Neural crest cell (in vitro differentiated cells): ENCODE measurements around the gene KPRP. TPM values are rescaled to one million over a fixed set of nuclear protein-coding genes. Genes with fewer than 3 reads are reported as not detected.

Experiments used
- DNase-seq: peaks from one replicate; pipeline ENCODE4 v3.0.0; 2021; ENCODE audit warnings: low read depth, mixed read lengths, low spot score
- H3K27ac Mint-ChIP-seq: one replicate; pipeline ENCODE4 v1.8.0; 2021; ENCODE audit warnings: mild to moderate bottlenecking, mixed read lengths; ENCODE audit not compliant: unreplicated experiment
- H3K27me3 Mint-ChIP-seq: 2 replicates; pipeline ENCODE4 v1.8.0; 2021; ENCODE audit warnings: low read depth, mild to moderate bottlenecking, mixed read lengths
- H3K36me3 Mint-ChIP-seq: 2 replicates; pipeline ENCODE4 v1.8.0; 2021; ENCODE audit warnings: low read depth, mild to moderate bottlenecking, mixed read lengths
- H3K4me1 Mint-ChIP-seq: 2 replicates; pipeline ENCODE4 v1.8.0; 2021; ENCODE audit warnings: mixed read lengths
- H3K4me3 Mint-ChIP-seq: one replicate; pipeline ENCODE4 v1.8.0; 2021; ENCODE audit warnings: mild to moderate bottlenecking, mixed read lengths
- H3K9me3 Mint-ChIP-seq: 2 replicates; pipeline ENCODE4 v1.8.0; 2021; ENCODE audit warnings: mixed read lengths
- total RNA-seq: library from RNA; stranded (reverse); gene quantifications from 2 replicates; pipeline ENCODE4 v1.2.1, GENCODE V29; 2021
- TF ChIP-seq, protein P1 (sequence below): fragments of 200-600 bp; sonication (generic); conservative IDR thresholded peaks from 2 replicates; pipeline ENCODE4 v1.5.0; 2021; ENCODE audit warnings: antibody characterized with exemption, mild to moderate bottlenecking

Gene KPRP
- total RNA-seq, 1 donor from 2014 or later, result not detected

GRCh38 chr1:152770411-152770810 is 12.6 kb downstream of the KPRP start:
- Mint-ChIP-seq H3K4me3 (no peak overlapping the region), H3K36me3 (peaks cover 5% of the 10 kb centered on the region), H3K27ac (no peak overlapping the region), H3K27me3 (no peaks in the 10 kb centered on the region), H3K4me1 (no peaks in the 10 kb centered on the region), H3K9me3 (peaks cover 23% of the 10 kb centered on the region)
- TF ChIP-seq, protein P1, sequence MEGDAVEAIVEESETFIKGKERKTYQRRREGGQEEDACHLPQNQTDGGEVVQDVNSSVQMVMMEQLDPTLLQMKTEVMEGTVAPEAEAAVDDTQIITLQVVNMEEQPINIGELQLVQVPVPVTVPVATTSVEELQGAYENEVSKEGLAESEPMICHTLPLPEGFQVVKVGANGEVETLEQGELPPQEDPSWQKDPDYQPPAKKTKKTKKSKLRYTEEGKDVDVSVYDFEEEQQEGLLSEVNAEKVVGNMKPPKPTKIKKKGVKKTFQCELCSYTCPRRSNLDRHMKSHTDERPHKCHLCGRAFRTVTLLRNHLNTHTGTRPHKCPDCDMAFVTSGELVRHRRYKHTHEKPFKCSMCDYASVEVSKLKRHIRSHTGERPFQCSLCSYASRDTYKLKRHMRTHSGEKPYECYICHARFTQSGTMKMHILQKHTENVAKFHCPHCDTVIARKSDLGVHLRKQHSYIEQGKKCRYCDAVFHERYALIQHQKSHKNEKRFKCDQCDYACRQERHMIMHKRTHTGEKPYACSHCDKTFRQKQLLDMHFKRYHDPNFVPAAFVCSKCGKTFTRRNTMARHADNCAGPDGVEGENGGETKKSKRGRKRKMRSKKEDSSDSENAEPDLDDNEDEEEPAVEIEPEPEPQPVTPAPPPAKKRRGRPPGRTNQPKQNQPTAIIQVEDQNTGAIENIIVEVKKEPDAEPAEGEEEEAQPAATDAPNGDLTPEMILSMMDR, result no peak
- DNase-seq, result no peak

- Mint-ChIP-seq H3K9me3 (peaks cover 24% of the 10 kb centered on the region), H3K36me3 (peaks cover 7% of the 10 kb centered on the region), H3K4me1 (no peaks in the 10 kb centered on the region), H3K27ac (no peak within 1 kb of the TSS), H3K27me3 (no peaks in the 10 kb centered on the region), H3K4me3 (no peak within 1 kb of the TSS)
- TF ChIP-seq, protein P1, result no peak
- no peak for DNase-seq
Measured at GRCh38 chr1:152774875-152775274, 17.1 kb downstream of the KPRP start, which contains the start of gene LCE1F. LCE1F (plus strand) TSS chr1:152775140; CDS start chr1:152776372, 1,232 bp downstream.

DNA sequence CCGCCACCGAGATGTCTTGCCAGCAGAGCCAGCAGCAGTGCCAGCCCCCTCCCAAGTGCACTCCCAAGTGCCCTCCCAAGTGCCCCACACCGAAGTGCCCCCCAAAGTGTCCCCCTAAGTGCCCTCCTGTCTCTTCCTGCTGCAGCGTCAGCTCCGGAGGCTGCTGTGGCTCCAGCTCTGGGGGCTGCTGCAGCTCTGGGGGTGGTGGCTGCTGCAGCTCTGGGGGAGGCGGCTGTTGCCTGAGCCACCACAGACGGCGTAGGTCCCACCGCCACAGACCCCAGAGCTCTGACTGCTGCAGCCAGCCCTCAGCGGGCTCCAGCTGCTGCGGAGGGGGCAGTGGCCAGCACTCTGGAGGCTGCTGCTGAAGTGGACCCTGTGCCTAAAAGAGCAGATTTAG is 18.5 kb downstream of the KPRP start:
- TF ChIP-seq, protein P1, result no peak
- no peak for DNase-seq
- H3K27me3 Mint-ChIP-seq, result no peaks in the 10 kb centered on the region
- no peak overlapping the region for H3K4me3 Mint-ChIP-seq
- H3K36me3 Mint-ChIP-seq, result peaks cover 7% of the 10 kb centered on the region
- peaks cover 21% of the 10 kb centered on the region for H3K9me3 Mint-ChIP-seq
- H3K27ac Mint-ChIP-seq, result no peak overlapping the region
- H3K4me1 Mint-ChIP-seq, result no peaks in the 10 kb centered on the region

GRCh38 chr1:152777510-152778137 is 19.8 kb downstream of the KPRP start:
- H3K9me3 Mint-ChIP-seq, result peaks cover 21% of the 10 kb centered on the region
- no peak overlapping the region for H3K27ac Mint-ChIP-seq
- no peak for DNase-seq
- TF ChIP-seq, protein P1, result no peak
- peaks cover 7% of the 10 kb centered on the region for H3K36me3 Mint-ChIP-seq
- H3K4me3 Mint-ChIP-seq, result no peak overlapping the region
- H3K4me1 Mint-ChIP-seq, result no peaks in the 10 kb centered on the region
- H3K27me3 Mint-ChIP-seq, result no peaks in the 10 kb centered on the region

DNA sequence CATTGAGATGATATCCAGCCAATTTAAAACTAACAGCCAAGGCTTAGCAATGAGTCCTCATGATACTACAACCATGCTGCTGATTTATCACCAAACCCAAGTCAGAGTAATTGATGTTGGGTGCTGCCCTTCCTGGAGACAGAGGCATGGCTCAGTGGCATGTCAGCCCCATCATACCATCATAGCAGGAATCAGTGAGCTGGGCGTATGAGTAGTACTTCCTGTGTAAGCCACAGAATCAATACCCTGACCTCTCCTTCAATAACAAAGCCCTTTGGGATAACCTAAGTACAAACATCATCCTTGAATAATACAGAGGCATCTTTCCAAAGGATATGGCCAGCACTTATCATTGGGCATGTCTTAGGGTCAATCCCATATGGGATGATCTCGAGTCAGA is 25.3 kb downstream of the KPRP start:
- H3K27ac Mint-ChIP-seq, result no peak overlapping the region
- peaks cover 12% of the 10 kb centered on the region for H3K9me3 Mint-ChIP-seq
- no peaks in the 10 kb centered on the region for H3K36me3 Mint-ChIP-seq

More for the DNA sequence above, 25.3 kb downstream of the KPRP start:
- H3K27me3 Mint-ChIP-seq, result no peaks in the 10 kb centered on the region
- TF ChIP-seq, protein P1, result no peak
- no peaks in the 10 kb centered on the region for H3K4me1 Mint-ChIP-seq
- no peak overlapping the region for H3K4me3 Mint-ChIP-seq
- no peak for DNase-seq
